HT1080 (cell line): Measurements from ENCODE around the gene PAK4. TPM values are rescaled to one million over a fixed set of nuclear protein-coding genes. Genes with fewer than 3 reads are reported as not detected.

Experiments used
- DNase-seq: peaks from one replicate; pipeline ENCODE4 v3.0.0-alpha.2; 2015; ENCODE audit warnings: low read depth
- total RNA-seq: library from RNA; depleted of rRNA; stranded (reverse); fragments of >200 nt; shearing (Covaris generic); gene quantifications from 2 replicates; pipeline ENCODE4 v1.2.3, GENCODE V29; 2014

Gene PAK4
- total RNA-seq, 1 experiment from 2014 or later: 13.0 TPM

DNA sequence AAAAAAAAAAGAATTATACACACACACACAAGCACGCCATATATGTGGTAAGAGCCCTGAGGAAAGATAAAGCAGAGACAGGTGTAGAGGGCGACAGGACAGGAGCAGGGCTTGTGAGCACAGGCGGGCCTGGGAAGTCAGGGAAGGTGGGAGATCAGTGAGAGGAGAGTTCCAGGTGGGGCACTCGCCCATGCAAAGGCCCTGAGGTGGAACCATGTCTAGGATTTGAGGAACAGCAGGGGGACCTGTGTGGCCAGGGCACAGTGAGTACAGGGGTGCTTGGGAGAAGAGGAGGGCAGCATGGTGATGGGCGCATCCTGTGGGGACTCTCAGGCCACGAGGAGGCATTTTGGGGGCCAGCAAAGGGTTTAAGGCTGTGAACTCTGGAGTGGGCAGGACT lies 38.7 kb downstream of the PAK4 start:
- DNase-seq: no peak

- no peak for DNase-seq
Measured at GRCh38 chr19:39165857-39166256, 40.3 kb downstream of the PAK4 start.

DNA sequence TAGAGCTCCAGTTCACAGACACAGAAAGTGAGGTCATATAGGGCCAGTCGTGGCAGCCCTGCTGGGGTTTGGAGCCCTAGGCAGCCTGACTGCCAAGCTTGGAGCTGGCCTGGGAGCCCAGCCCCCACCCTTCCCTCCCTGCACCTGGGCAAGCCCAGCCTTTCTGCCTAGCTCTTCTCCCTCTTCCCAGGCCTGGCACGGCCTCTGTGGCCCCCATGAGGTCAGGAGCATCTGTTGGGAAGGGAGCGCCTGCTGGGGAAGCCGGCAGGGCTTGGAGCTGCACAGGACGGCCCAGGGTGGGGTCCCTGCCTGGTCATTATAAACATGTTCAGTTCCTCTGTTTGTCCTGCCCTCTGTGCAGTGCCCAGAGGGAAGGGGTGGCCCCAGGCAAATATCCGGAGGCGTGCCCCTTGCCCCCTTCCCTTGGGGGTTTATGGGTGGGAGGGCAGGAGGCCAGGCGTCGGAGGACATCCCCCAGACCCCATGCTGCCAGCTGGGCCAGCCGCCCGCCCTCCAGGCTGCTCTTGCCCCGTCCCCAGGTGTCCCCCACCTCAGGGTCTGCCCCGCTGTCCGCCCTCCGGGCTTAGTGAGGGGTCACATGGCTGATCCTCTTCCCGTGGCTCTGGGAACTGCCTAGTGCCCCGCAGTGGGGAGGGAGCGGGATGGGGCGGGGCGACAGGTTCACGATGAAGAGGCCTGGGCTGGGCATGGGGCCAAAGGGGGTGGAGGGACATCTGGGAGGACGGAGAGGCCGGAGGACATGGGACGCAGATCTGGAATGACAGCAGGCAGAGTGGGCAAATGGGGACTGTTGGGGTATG lies 41.2 kb downstream of the PAK4 start:
- no peak for DNase-seq

- no peak for DNase-seq
Measured at GRCh38 chr19:39167461-39168257, 42.1 kb downstream of the PAK4 start.

DNA sequence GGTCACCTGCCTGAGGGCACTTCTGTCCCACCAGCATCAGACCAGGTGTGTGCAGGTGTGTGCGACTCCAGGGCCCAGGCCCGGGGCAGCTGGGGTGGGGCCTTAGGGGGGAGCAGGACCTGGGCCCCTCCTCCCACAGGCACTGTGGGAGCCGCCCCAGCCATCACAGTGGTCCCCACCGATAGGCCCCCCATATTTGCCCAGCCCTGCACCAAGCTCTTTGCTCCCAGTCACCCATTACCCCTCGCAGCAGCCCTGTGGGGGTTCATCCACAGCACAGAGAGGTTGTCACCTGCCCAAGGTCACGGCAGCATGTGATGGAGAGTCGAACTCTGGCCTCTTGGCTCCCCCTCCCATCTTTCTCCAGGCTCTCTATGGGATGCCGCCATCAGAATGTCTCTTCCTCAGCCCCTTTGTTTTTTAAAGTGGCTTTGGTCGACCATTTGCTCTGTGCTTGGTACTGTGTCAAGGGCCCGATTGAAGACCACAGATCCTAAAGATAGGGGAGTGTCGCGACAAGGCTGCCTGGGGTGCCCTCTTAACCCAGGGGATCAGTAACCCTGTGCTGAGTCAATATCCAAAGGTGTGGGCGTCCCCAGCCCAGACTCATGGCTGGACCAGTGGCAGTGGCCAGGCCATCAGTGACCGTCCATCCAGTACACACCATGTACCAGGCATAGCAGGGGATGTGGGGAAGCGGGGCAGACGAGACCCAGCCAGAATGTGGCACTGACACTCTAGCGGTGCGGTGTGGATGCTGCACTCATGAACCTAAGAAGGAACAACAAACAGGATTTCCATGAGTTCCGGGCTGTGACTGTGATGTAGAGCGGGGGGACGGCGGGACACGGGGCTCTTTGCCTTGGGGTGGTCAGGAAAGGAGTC lies 42.9 kb downstream of the PAK4 start:
- no peak for DNase-seq

DNA sequence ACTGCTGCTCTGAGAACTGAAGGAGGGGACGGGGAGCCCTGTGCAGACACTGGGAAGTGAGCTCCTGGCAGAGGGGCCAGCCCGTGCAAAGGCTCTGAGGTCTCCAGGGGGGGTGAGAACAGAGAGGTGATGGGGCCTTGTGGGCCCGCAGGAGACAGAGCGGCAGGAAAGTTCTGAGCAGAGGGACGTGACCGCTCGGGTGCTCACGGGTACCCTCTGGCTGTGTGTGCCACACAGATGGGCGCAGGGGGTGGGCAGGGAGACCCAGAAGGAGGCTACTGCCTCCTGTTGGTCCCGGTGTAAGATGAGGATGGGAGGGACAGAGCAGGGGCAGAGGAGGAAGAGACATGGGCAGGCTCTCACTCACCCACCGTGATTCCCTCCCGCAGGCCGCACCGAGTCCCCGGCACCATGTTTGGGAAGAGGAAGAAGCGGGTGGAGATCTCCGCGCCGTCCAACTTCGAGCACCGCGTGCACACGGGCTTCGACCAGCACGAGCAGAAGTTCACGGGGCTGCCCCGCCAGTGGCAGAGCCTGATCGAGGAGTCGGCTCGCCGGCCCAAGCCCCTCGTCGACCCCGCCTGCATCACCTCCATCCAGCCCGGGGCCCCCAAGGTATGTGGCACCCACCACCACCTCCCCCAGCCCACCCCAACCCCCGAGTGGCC lies 43.7 kb downstream of the PAK4 start:
- DNase-seq: no peak

GRCh38 chr19:39170386-39171231 lies 45.0 kb downstream of the PAK4 start:
- DNase-seq: no peak

- no peak for DNase-seq
Measured at GRCh38 chr19:39171479-39172465, 46.2 kb downstream of the PAK4 start.

GRCh38 chr19:39172700-39173501 lies 47.3 kb downstream of the PAK4 start:
- no peak for DNase-seq

DNA sequence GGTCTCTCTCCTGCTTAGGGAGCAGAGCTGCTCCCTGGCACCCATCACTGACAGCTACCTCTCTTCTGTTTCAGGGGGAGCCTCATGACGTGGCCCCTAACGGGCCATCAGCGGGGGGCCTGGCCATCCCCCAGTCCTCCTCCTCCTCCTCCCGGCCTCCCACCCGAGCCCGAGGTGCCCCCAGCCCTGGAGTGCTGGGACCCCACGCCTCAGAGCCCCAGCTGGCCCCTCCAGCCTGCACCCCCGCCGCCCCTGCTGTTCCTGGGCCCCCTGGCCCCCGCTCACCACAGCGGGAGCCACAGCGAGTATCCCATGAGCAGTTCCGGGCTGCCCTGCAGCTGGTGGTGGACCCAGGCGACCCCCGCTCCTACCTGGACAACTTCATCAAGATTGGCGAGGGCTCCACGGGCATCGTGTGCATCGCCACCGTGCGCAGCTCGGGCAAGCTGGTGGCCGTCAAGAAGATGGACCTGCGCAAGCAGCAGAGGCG lies 48.0 kb downstream of the PAK4 start:
- no peak for DNase-seq

GRCh38 chr19:39174142-39174541 lies 48.6 kb downstream of the PAK4 start:
- DNase-seq: no peak

GRCh38 chr19:39174558-39175544 lies 49.3 kb downstream of the PAK4 start:
- no peak for DNase-seq

DNA sequence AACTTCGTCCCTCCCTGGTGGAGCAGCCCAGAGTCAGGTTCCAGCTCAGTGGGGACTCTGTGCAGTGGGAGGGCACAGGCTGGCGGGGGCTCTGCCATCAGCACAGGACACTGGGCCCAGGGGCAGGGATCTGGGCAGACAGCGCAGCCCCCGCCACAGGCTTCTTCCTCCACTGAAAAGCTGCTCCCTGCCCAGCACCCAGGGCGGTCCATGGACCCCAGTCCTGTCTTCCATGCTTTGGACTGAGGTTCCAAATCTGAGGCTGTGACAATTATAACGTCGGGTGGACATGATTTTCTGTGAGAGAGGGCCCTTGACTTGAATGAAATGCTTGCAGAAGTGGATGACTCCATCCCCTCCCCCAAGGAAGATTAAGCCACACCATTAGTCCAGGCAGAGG lies 50.0 kb downstream of the PAK4 start:
- no peak for DNase-seq

- no peak for DNase-seq
Measured at GRCh38 chr19:39177110-39177699, 51.6 kb downstream of the PAK4 start.

- DNase-seq: no peak
Measured at GRCh38 chr19:39177736-39178135, 52.1 kb downstream of the PAK4 start.

- DNase-seq: no peak
Measured at GRCh38 chr19:39178296-39179006, 52.9 kb downstream of the PAK4 start.
